Germinal center (tissue), 1 donor: ENCODE results near the gene HERPUD1.
"Not testable (repeated sequence)": the region's sequence is repeated elsewhere in the genome, so short reads cannot be mapped to it uniquely, and the experiment has no call there.

Experiments
- DNase-seq: peaks from one replicate; pipeline ENCODE4 v3.0.0; 2012; ENCODE audit warnings: mixed read lengths, low spot score

Gene HERPUD1

GRCh38 chr16:56960681-56961281 is 28.8 kb downstream of the HERPUD1 start:
- DNase-seq = no peak

DNA sequence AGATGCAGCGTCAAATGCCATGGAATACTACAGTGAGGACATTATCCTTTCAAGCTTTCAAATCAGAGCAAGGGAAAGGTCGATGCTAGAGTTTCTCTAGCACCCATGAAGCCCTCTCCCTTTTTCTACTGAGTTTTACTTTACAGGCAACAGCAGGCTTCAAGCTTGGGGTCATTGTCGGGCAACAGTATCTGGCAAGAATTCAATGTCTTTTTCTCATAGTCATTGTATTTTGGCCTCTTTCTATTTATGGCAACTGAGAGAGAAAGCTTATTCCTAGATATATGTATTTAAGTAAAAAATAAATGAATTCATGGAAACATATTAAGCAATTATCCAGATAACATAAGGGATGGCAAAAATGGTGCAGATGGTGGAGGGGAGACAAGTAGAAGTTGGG is 29.4 kb downstream of the HERPUD1 start:
- DNase-seq = no peak

- DNase-seq = no peak
Measured at GRCh38 chr16:56961851-56962281, 29.9 kb downstream of the HERPUD1 start, which contains the start of gene CETP. CETP (plus strand) TSS chr16:56961950; CDS start chr16:56961980, 30 bp downstream.

- peak; percentile 89 for DNase-seq
Measured at GRCh38 chr16:56964243-56965148, 32.6 kb downstream of the HERPUD1 start.

DNA sequence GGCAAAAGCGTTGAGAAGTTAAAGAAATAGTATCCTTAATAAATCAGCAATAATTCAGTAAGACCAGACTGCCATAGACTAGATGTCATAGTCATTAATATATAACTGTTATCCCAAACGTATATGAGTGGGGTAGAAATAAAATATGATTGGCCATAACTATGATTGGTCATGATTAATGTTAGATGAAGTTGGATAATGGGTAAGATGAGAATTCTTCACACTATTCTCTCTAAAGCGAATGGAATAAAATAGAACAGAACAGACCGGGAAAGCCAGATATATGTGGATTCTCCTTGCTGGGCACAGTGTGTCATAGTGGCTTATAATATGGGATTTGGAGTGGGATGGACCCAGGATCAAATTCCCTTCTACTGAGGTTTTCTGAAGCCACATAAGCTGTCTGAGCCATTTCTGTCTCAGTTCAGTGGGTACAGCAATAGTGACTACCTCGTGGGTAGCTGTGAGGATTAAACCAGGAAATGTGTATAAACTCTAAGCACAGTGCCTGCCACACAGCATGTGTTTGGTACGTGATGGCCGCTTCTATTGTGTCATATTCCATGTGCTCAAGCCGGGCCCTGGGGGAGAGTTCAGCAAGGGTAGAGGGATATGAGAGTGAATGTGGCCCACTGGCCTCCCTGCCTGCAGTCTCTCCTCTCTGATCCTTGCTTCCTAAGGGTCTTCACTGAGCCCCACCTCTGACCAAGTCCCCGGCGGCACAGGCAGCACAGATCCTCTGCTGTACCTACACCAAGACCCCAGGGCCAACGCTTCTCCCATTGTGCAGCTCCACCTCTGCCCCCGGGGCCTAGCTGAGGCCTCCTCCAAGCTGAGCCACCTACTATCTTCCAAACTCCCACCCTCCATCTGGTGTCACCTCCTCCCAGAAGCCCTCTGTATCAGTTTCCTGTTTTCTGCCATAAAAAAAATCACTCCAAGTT is 33.5 kb downstream of the HERPUD1 start:
- DNase-seq = no peak

- no peak for DNase-seq
Measured at GRCh38 chr16:56966093-56966475, 34.1 kb downstream of the HERPUD1 start.

GRCh38 chr16:56967733-56968132 is 35.8 kb downstream of the HERPUD1 start:
- no peak for DNase-seq

DNA sequence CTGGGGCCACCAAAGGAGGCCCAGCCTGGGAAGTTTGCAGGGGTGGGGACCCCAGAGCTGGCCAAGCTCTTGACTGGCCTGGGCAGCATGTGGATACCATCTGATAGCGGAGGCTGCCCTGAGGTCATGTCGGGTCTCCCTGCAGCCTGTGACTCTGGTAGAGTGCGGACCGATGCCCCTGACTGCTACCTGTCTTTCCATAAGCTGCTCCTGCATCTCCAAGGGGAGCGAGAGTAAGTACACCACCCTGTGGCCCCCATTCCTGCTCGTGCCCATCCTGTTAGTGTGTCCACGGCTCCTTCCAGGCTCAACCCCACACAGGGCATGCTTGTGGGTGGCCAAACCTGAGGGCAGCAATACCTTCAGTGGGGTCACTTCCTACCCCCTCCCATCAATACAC is 37.8 kb downstream of the HERPUD1 start:
- DNase-seq = no peak

DNA sequence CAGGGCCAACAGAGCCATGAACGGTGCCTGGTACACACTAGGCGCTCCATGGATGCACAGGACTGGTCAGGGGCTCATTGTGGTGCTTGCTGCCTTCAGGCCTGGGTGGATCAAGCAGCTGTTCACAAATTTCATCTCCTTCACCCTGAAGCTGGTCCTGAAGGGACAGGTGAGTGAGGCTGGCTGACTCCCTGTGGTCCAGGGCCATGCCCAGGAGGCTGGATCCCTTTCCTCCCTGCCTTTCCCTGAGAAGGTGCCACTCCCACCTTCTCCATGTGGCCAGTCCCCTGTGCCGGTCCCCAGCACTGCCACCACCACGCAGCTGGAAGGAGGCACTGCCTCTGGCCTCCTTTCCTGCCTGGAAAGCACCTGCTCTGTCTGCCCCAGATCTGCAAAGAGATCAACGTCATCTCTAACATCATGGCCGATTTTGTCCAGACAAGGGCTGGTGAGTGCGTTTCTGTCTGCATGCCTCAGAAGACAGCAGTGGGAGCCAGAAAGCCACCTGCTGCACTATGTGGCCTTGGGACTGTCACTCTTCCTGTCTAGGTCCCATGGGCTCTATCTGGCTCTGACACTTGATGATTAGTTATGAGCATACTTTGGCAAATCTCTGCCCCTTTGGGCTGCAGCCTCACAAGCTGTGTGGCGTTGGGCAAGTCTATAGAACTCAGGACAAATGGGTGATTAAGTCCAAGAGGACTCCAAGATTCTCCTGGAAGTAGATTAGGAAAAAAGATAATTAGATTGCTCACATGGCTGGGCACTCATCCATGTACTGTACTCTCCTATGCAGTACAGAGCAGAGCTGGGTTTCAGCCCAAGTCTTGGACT is 39.2 kb downstream of the HERPUD1 start:
- peak; percentile 56 for DNase-seq

- DNase-seq = no peak
Measured at GRCh38 chr16:56971768-56972043, 39.8 kb downstream of the HERPUD1 start.

- DNase-seq = no peak
Measured at GRCh38 chr16:56972403-56973293, 40.7 kb downstream of the HERPUD1 start.

DNA sequence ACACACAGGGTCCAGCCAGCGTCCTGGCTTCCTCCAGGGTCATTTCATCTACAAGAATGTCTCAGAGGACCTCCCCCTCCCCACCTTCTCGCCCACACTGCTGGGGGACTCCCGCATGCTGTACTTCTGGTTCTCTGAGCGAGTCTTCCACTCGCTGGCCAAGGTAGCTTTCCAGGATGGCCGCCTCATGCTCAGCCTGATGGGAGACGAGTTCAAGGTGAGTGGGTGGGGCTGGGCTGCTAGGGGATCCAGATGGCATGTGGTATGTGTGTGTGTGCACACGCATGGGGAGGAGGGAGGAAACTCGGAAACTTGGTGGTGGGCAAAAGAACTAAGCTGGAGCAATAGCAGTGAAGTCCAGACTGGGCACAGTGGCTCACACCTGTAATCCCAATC is 41.4 kb downstream of the HERPUD1 start:
- DNase-seq = no peak

- DNase-seq = not testable (repeated sequence)
Measured at GRCh38 chr16:56973899-56974298, 42.0 kb downstream of the HERPUD1 start.

DNA sequence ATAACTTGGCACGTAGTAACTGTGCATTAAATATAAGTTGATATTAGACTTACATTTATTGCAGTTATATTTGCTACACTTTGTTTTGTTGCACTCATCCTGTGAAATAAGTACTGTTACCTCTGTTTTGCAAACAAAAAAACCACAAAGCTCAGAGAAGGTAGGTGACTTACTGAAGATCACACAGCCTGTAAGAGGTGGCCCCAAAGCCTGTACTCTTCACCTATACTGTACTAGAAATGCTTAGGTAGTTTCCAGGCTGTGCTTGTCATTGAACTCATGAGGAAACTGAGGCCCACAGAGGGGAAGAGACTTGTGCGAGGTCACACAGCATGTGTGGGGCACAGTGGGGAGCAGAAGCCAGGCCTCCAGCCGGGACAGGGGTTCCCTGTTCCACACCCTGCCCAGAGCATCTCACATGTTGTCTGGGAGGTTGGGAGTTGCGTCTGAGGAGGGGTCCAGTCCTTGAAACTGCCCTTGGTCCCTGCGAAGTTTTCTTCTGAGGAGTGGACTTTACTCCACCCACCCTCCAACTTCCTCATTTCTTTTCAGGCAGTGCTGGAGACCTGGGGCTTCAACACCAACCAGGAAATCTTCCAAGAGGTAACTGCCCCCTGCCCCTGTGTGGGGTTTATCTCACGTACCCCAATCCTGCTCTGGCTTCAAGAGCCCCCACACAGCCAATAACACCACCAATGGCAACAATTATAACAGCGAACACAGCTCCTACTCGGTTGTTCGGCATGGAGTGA is 42.8 kb downstream of the HERPUD1 start:
- no peak for DNase-seq

DNA sequence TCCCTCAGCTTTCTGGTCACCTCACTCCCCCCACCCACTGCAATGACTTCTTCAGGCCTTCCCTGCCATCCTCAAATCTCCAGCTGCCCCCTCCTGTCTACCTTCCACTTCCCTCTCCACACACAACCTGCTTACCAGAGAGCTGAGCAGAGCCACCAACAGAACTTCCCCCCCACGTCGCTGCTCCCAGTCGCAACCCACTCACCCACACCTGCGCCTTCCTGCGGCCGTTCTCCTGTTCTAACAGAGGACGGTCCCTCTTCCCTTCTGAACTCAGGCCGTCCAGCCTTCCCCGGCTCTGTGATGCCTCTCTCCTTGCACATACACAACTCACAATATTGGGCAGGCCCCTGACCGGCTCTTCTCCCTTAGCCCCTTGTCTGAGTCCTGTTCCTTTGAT is 43.8 kb downstream of the HERPUD1 start:
- no peak for DNase-seq

DNA sequence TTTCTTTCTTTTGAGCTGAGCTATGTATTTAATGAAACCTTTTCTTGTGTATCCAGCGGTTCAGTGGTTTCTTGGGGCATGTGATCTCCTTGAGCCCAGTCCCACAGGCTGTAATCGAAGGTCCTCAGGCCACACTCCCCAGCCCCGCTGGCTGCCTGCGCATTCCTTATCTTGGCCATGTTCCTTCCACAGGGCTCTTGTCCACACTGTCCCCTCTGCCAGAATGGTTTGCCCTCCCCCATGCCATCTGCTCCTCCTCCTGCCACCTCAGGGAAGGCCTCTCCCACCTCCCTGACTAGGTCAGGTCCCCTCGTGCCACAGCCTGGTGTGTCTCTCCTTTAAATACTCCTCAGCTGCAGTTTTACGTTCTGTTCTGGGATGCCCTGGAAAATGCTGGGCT is 45.3 kb downstream of the HERPUD1 start:
- no peak for DNase-seq

- DNase-seq = no peak
Measured at GRCh38 chr16:56977823-56978430, 46.0 kb downstream of the HERPUD1 start.

GRCh38 chr16:56980201-56980535 is 48.2 kb downstream of the HERPUD1 start:
- no peak for DNase-seq
